Neural cell (in vitro differentiated cells): ENCODE results near the gene BLMH.

Experiments
- CTCF ChIP-seq: fragments of 450-650 bp; IDR thresholded peaks from 2 replicates; pipeline ENCODE4 v1.5.1; 2014; ENCODE audit warnings: antibody characterized with exemption, mild to moderate bottlenecking, moderate library complexity; ENCODE audit not compliant: poor library complexity, severe bottlenecking
- EP300 ChIP-seq: fragments of 450-650 bp; conservative IDR thresholded peaks from 2 replicates; pipeline ENCODE4 v1.6.1; 2014; ENCODE audit warnings: antibody characterized with exemption, mild to moderate bottlenecking, moderate library complexity; ENCODE audit not compliant: poor library complexity, severe bottlenecking
- SMC3 ChIP-seq: fragments of 450-650 bp; conservative IDR thresholded peaks from 2 replicates; pipeline ENCODE4 v1.6.1; 2014; ENCODE audit warnings: antibody characterized with exemption, mild to moderate bottlenecking, moderate library complexity; ENCODE audit not compliant: poor library complexity
- TAF1 ChIP-seq: IDR thresholded peaks from 2 replicates; pipeline ENCODE4 v1.6.1; 2012; ENCODE audit warnings: low read depth

GRCh38 chr17:30326809-30327208 is 35.1 kb upstream of the BLMH start:
- no peak for TF ChIP-seq CTCF
- TF ChIP-seq EP300: no peak
- no peak for TF ChIP-seq SMC3
- TF ChIP-seq TAF1: no peak
